ENCODE measurements around the gene ZNF91. TPM values are rescaled to one million over a fixed set of nuclear protein-coding genes. Genes with fewer than 3 reads are reported as not detected.
"Not testable (repeated sequence)": the region's sequence is repeated elsewhere in the genome, so short reads cannot be mapped to it uniquely, and the experiment has no call there.

ZNF91 gene
- polyA plus RNA-seq, 1 donor from 2014 or later = 77.8 TPM

DNA sequence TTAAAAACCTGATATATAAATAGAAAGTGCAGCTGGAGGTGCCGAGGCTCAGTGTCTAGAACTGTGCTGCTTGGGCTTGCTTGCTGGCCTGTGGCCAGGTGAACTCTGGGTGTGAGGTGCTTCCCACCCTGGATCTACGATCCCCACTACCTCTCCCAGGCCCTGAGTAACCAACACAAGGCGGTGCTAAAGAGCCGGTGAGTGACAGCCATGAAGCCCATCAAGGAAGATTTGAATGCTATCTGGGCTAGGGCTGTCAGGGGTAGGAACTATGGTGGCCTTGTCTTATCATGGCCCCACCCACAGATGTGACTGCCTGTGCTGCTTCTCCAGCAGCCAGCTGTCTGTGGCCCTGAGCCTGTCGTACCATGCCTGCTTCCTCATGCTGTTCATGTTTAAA is 25.6 kb upstream of the ZNF91 start:
- no peak overlapping the region for H3K27ac ChIP-seq (ENCODE audit: low read length)
- H3K9ac ChIP-seq (ENCODE audit: low read length) = no peak overlapping the region
- no peak overlapping the region for H3K4me2 ChIP-seq (ENCODE audit: low read length)
- no peak overlapping the region for H3K4me3 ChIP-seq (ENCODE audit: low read length)
- no peaks in the 10 kb centered on the region for H3K27me3 ChIP-seq (ENCODE audit: insufficient read depth, low read depth, low read length)
- H3F3A ChIP-seq (ENCODE audit: insufficient read depth, low read length, poor library complexity, severe bottlenecking) = no peaks in the 10 kb centered on the region
- TF ChIP-seq, protein P1, sequence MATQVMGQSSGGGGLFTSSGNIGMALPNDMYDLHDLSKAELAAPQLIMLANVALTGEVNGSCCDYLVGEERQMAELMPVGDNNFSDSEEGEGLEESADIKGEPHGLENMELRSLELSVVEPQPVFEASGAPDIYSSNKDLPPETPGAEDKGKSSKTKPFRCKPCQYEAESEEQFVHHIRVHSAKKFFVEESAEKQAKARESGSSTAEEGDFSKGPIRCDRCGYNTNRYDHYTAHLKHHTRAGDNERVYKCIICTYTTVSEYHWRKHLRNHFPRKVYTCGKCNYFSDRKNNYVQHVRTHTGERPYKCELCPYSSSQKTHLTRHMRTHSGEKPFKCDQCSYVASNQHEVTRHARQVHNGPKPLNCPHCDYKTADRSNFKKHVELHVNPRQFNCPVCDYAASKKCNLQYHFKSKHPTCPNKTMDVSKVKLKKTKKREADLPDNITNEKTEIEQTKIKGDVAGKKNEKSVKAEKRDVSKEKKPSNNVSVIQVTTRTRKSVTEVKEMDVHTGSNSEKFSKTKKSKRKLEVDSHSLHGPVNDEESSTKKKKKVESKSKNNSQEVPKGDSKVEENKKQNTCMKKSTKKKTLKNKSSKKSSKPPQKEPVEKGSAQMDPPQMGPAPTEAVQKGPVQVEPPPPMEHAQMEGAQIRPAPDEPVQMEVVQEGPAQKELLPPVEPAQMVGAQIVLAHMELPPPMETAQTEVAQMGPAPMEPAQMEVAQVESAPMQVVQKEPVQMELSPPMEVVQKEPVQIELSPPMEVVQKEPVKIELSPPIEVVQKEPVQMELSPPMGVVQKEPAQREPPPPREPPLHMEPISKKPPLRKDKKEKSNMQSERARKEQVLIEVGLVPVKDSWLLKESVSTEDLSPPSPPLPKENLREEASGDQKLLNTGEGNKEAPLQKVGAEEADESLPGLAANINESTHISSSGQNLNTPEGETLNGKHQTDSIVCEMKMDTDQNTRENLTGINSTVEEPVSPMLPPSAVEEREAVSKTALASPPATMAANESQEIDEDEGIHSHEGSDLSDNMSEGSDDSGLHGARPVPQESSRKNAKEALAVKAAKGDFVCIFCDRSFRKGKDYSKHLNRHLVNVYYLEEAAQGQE (IDR thresholded peaks at IDR 0.05; ENCODE audit: borderline replicate concordance) = no peak
- TF ChIP-seq EZH2 (IDR thresholded peaks at IDR 0.05; ENCODE audit: borderline replicate concordance, insufficient read depth, low read length, poor library complexity, severe bottlenecking) = no peak
- TF ChIP-seq TAF1 (IDR thresholded peaks at IDR 0.05; ENCODE audit: low read depth) = no peak
- no peak for TF ChIP-seq EP300 (conservative IDR thresholded peaks at IDR 0.05; ENCODE audit: poor library complexity, severe bottlenecking)
- TF ChIP-seq, protein P2, sequence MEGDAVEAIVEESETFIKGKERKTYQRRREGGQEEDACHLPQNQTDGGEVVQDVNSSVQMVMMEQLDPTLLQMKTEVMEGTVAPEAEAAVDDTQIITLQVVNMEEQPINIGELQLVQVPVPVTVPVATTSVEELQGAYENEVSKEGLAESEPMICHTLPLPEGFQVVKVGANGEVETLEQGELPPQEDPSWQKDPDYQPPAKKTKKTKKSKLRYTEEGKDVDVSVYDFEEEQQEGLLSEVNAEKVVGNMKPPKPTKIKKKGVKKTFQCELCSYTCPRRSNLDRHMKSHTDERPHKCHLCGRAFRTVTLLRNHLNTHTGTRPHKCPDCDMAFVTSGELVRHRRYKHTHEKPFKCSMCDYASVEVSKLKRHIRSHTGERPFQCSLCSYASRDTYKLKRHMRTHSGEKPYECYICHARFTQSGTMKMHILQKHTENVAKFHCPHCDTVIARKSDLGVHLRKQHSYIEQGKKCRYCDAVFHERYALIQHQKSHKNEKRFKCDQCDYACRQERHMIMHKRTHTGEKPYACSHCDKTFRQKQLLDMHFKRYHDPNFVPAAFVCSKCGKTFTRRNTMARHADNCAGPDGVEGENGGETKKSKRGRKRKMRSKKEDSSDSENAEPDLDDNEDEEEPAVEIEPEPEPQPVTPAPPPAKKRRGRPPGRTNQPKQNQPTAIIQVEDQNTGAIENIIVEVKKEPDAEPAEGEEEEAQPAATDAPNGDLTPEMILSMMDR (IDR thresholded peaks at IDR 0.05; ENCODE audit: poor library complexity, severe bottlenecking) = no peak
- no peak for TF ChIP-seq SMC3 (conservative IDR thresholded peaks at IDR 0.05; ENCODE audit: poor library complexity)
- TF ChIP-seq MXI1 (conservative IDR thresholded peaks at IDR 0.05; ENCODE audit: poor library complexity, severe bottlenecking) = no peak
- TF ChIP-seq RAD21 (conservative IDR thresholded peaks at IDR 0.05) = no peak
- TF ChIP-seq POLR2AphosphoS5 (IDR thresholded peaks at IDR 0.05) = no peak
- H3K79me2 ChIP-seq (replicated peaks; ENCODE audit: insufficient read depth, low read length) = no peaks in the 10 kb centered on the region
- no peaks in the 10 kb centered on the region for H3K36me3 ChIP-seq (ENCODE audit: insufficient read depth, low read length)
- no peaks in the 10 kb centered on the region for H3K9me2 ChIP-seq (ENCODE audit: insufficient read depth, low read length)
- no peak overlapping the region for H2AFZ ChIP-seq (ENCODE audit: low read depth, low read length)
- no peaks in the 10 kb centered on the region for H4K20me1 ChIP-seq (ENCODE audit: insufficient read depth)
- H3K9me3 ChIP-seq (ENCODE audit: low read length) = no peaks in the 10 kb centered on the region

DNA sequence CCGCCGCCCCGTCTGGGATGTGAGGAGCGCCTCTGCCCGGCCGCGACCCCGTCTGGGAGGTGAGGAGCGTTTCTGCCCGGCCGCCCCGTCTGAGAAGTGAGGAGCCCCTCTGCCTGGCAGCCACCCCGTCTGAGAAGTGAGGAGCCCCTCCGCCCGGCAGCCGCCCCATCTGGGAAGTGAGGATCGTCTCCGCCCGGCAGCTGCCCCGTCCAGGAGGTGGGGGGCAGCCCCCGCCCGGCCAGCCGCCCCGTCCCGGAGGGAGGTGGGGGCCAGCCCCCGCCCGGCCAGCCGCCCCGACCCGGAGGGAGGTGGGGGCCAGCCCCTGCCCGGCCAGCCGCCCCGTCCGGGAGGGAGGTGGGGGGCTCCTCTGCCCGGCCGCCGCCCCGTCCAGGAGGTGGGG is 24.0 kb upstream of the ZNF91 start:
- H3K9me3 ChIP-seq (ENCODE audit: low read length); H4K20me1 ChIP-seq (ENCODE audit: insufficient read depth); H3K4me3 ChIP-seq (ENCODE audit: low read length); H3K9ac ChIP-seq (ENCODE audit: low read length); H3K4me2 ChIP-seq (ENCODE audit: low read length); H3K27me3 ChIP-seq (ENCODE audit: insufficient read depth, low read depth, low read length); H3K27ac ChIP-seq (ENCODE audit: low read length); H3K36me3 ChIP-seq (ENCODE audit: insufficient read depth, low read length); H3K9me2 ChIP-seq (ENCODE audit: insufficient read depth, low read length); H3F3A ChIP-seq (ENCODE audit: insufficient read depth, low read length, poor library complexity, severe bottlenecking); H2AFZ ChIP-seq (ENCODE audit: low read depth, low read length); H3K79me2 ChIP-seq (replicated peaks; ENCODE audit: insufficient read depth, low read length): not testable (repeated sequence)
